ENCODE measurements around the gene CDC25C. TPM values are rescaled to one million over a fixed set of nuclear protein-coding genes. Genes with fewer than 3 reads are reported as not detected.
A peak's percentile ranks its signal among the peaks of the same experiment; 100 is the strongest.

Gene CDC25C
- total RNA-seq (2014; rRNA removed; shearing (Covaris generic)) = 57.4 and 60.2 TPM in 2 replicates

DNA sequence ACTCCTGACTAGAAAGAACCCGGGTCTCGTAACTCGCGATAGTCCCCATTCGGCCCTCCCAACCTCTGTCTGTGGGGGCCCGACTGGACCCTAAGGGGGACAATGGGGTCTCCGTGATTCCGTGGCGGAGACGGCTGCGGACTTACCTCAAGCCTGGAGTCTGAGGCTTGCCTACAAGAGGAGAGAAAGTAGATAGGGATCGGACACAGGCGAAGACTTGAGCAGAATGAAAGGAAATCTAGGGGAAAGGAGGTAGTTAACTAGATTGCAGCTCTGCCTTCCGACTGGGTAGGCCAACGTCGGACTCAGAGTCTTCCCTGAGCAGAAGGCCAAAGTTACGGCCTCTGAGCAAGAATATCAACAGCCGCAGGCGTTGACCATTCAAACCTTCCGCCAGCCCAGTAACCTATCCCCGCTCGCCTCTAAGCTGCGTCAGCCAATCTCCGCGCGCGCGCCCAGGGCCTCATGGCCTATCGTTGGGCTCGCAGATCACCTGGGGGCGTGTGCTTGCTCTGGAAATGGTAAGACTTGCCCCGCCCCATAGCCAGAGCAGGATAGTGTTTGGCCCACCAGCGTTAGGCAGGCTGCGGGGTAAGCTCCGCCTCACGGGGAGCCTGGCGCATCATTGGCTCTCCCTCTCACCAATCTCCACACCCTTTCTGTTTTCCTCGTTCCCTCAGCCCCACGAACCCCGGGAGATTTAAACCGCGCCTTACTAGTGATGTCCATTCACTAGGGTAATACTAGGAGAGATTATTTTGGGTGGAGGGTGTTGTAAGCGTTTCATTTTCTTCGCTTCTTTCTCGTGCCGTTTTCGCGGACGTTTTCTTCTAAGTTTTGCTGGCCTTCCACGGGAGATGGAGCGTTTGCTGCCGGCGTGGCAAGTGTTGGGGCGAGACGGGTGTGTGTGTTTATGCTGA lies at the start of gene CDC25C:
CDC25C (minus strand) TSS at position 356 of the 920 bp plus-strand sequence. CDS start 624 bp downstream, outside the sequence.
- DNase-seq (ENCODE audit: low read depth) = peak; percentile 100

DNA sequence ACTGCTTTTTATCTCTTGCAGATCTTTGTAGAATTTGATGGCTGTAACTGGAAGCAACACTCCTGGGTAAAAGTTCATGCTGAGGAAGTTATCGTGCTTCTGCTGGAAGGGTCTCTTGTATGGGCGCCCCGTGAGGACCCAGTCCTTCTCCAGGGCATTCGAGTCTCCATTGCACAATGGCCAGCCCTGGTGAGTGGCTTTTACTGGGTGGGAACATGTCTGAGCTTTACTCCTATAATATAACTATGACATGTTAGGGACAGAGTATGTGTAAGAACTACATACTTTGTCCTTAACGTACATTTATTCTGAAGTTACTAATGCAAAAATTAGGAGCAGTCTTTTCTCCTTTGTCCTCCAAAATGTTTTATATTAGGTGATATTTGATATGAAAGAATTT lies 41.0 kb upstream of the CDC25C start:
- DNase-seq (ENCODE audit: low read depth) = no peak

DNA sequence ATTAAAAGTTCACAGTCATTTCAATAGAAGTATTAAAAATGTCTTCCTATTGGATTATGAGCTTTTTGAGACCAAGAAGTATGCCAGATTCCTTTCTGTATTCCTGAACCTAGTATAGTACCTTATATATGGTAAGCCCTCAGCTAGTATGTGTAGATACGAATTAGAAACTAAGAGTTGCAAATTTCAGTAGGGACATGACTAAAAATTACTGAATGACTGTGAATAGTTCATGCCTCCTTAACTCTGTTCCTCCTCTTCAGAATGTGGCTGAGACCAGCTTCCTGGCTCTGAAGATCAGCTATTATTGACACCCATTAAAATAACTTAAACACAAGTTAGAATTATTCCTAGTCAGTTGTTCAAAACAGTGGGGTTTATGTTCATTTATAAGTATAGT lies 40.6 kb upstream of the CDC25C start:
- DNase-seq (ENCODE audit: low read depth) = no peak

- no peak for DNase-seq (ENCODE audit: low read depth)
These were observed 39.9 kb upstream of the CDC25C start for GRCh38 chr5:138371454-138371853.

DNA sequence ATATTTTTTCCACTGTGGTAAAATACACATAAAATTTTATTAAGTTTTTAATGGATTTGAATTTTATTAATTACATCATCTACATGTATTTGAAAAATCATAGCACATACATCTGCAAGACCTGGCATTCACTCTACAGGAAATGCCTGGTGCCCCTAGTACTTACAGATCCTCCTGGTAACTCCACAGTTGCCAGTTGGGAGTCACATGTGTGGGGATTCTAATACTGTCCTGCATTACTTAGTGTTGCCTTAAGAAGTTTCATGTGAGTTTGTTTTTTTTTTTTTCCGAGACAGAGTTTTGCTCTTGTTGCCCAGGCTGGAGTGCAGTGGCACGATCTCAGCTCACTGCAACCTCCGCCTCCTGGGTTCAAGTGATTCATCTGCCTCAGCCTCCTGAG lies 38.9 kb upstream of the CDC25C start:
- no peak for DNase-seq (ENCODE audit: low read depth)

DNA sequence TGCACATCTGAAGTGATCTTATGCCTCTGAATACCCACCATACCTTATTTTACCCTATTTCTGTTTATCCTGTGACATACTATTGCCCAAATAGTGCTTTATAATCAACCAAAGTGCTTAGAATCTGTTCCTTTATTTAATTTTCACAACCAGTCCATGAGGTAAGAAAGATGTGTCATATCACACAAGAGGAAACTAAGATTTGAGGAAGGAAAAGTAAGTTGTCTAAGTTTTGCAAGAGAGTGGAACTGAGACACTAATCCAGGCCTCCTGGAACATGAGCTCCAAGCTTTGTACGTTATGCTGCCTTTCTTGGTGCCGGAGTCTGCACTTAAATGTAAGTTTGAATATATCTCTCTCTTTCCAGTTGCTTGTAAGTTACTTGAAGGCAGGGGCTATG lies 38.1 kb upstream of the CDC25C start:
- no peak for DNase-seq (ENCODE audit: low read depth)

GRCh38 chr5:138369261-138369660 lies 37.7 kb upstream of the CDC25C start:
- DNase-seq (ENCODE audit: low read depth) = no peak

GRCh38 chr5:138366632-138367382 lies 35.2 kb upstream of the CDC25C start:
- DNase-seq (ENCODE audit: low read depth) = no peak

DNA sequence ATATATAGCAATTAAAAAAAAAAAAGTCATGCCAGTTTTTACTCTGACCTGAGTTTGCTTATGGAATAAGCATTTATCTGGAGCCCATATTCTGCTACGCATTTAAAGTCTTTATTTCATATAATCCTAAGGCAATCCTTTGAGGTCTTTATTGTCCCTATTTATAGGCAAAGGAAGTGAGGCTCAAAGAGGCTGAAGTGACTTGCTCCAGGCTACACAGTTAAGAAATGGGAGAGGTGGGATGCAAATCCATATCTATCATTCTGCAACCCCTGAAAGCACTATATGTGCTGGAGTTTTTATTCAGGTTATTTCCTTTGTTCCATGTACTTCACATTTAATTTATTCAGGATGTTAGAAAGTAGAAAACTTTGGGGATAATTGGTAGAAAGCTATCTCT lies 33.0 kb upstream of the CDC25C start:
- DNase-seq (ENCODE audit: low read depth) = no peak

DNA sequence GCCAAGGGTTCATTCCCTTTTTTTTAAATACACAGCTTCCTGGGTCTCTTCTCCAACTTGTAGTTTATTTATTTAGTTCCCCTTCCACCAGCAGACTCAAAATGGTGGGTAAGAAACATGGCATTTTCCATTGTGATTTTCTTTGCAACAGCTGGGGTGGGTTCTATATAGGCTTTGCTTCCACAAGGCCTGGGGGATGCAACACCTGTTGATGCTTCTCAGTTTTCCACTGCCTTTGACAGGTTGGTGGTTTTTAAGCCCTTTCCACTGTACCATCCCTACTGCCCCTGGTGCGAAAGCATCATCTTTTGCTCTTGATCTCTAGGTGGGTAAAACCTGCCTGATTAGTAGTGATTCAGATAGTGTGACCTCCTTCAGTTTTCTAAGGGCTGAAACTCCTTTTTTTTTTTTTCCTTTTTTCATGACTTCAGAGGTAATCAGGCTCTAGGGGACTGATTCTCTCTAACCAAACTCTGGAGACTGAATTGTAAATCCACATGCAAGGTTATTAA lies 29.4 kb upstream of the CDC25C start:
- no peak for DNase-seq (ENCODE audit: low read depth)

DNA sequence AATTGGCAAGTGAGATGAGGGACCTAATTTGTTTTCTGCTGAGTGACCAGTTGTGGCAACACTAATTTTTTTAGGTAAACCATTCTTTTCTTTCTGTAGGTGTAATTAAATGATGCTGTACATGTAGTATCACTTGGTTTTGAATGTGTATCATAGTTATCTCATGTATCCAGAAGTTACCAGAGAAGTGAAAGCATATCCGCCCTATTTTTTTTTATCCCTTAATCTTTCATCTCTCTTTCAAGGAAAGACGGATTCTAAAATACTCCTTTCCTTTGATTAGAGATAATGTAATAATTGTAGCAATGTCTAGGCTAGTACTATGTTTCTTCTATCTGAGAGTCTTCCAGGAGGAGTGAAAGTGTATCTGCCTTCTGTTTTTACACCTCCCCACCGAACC lies 28.0 kb upstream of the CDC25C start:
- DNase-seq (ENCODE audit: low read depth) = no peak

DNA sequence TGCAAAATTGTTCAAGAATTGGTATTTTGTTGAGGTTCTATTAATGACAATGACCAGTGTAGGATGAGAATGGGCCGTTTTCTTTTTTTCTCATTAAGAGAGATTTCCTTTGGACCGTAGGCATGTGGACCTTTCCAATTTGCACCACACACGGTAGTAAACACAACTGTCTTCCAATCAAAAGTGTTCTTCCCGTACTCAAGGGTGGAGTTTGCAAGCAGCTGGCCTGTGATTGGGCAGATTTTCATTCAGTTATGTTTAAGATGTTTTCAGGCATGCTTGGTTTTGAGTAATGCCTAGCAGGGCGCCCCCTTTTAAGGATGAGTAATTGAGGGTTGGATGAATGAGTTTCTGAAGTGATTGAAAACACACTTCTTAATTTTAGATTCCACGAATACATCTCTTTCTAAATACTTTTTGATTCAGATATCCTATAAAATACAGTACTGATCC lies 23.3 kb upstream of the CDC25C start:
- peak; percentile 73 for DNase-seq (ENCODE audit: low read depth)

- no peak for DNase-seq (ENCODE audit: low read depth)
These were observed 22.8 kb upstream of the CDC25C start for GRCh38 chr5:138354387-138354786.

GRCh38 chr5:138353560-138354080 lies 22.0 kb upstream of the CDC25C start:
- no peak for DNase-seq (ENCODE audit: low read depth)

GRCh38 chr5:138352722-138353559 lies 21.3 kb upstream of the CDC25C start:
- DNase-seq (ENCODE audit: low read depth) = peak; percentile 72

DNA sequence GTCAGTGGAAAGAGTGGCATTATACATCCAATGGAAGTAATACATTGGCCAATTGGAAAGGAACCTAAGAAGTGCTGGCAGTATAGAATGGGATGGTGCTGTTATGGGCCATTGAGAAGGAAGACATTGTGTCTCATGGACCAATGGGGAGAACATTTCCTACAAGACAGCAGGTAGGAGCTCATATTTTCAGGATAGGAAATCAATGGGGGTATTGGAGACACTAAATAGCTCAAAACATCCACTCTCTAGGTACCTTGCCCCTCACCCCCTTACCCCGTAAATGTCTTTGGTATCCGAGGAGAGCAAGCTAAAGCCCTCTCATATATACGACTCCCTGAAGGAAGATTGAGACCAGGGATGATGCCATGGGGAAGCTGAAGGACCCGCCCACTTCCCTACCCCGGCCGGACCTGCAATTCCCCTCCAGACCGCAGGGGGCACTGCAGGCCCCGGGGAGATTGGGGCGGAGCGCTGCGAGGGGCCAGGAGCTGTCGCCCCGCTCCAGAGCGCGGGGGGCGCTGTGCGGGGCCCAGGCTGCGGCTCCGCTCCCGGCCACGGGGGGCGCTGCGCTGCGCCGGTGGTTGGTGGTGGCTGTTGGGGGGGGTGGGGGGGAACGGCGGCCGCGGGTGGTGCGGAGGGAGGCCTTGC lies 20.6 kb upstream of the CDC25C start, which contains the start of gene KDM3B:
KDM3B (plus strand) TSS at position 615 of the 651 bp plus-strand sequence. CDS start 111 bp downstream, outside the sequence.
- DNase-seq (ENCODE audit: low read depth) = peak; percentile 92

- DNase-seq (ENCODE audit: low read depth) = no peak
These were observed 19.9 kb upstream of the CDC25C start for GRCh38 chr5:138351517-138351916.

DNA sequence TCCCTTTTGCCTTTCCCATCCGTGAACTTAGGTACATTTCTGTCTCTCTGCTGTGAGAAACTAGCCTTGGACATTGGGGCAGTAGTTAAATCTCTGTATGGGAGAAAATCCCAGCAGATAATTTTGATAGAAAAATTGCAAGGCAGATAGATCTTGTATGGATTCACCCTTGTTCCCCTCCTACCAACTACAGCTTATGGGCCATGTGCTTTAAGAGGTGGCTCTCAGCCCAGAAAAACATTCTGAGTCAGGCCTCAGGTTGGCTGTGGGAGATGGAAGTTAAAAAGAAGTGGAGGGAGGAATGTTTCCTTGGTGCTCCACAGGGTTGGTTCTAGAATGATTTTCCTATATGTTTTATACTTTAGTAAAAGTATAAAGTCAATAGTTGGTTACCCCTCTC lies 19.5 kb upstream of the CDC25C start:
- peak; percentile 58 for DNase-seq (ENCODE audit: low read depth)

GRCh38 chr5:138350563-138350890 lies 18.9 kb upstream of the CDC25C start:
- DNase-seq (ENCODE audit: low read depth) = no peak

DNA sequence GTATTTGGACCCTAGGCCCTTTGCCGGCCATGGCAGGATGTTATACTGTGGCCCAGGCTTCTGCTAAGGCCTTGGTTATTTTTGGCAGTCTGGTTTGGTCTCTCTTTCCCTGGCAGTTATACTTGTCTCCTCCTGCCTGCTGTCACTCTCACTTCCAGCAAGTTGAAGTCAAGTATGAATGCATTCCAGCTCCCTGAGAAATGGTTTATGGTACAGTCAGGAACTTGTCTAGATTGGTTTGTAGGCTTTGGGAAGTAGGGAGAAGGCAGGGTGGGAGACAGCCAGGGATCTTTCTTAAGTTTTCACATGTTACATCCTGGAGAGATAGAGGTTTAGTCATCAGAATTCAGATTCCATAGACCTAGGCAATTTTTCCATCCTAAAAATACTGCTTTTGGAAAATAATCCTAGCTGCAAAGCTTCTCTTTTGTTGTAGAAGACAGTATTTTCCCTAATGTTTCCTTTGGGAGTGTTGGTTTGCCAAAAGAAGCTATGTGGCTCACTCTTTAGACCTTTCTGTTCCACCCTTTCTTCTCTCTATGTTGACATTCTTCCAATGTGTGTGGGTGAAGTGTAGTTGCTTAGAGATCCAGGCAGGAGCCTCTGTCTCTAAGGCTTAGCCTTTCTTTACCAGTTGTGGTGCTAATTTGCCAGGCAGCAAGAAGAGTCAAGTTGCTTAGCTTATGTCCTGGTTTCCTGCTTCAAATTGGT lies 18.4 kb upstream of the CDC25C start:
- DNase-seq (ENCODE audit: low read depth) = no peak
